Activated CD8-positive, alpha-beta T cell treated with anti-CD3 and anti-CD28 coated beads, Interleukin-2, amount 10 ng/mL, durations not matched to agents 7 days and 5 days (primary cell): ENCODE results near the gene UBFD1. TPM values are rescaled to one million over a fixed set of nuclear protein-coding genes. Genes with fewer than 3 reads are reported as not detected.
A peak's percentile ranks its signal among the peaks of the same experiment; 100 is the strongest.
"Not testable (repeated sequence)": the region's sequence is repeated elsewhere in the genome, so short reads cannot be mapped to it uniquely, and the experiment has no call there.

ENCODE experiments used
- ATAC-seq: fragments of 150-1000 bp; cut with Tn5 transposase; one replicate; pipeline ENCODE4 v1.10.0; 2021; ENCODE audit warnings: moderate library complexity
- CTCF ChIA-PET: fragments of 350-600 bp; sonication (Branson Sonifier 250); formaldehyde crosslinking; loops from one replicate; lab custom pipeline; 2021; ENCODE audit warnings: antibody characterized with exemption; lab: Charles Lee
- POLR2A ChIA-PET: fragments of 350-600 bp; sonication (Branson Sonifier 250); formaldehyde crosslinking; loops from one replicate; lab custom pipeline; 2021; ENCODE audit warnings: antibody characterized with exemption; lab: Charles Lee
- DNase-seq: peaks from one replicate; pipeline ENCODE4 v3.0.0-alpha.2; 2020
- H3K27ac Mint-ChIP-seq: one replicate; pipeline ENCODE4 v1.8.0; 2021; ENCODE audit warnings: mild to moderate bottlenecking, mixed read lengths
- H3K27me3 Mint-ChIP-seq: one replicate; pipeline ENCODE4 v1.8.0; 2021; ENCODE audit warnings: low read depth, mixed read lengths
- H3K36me3 Mint-ChIP-seq: one replicate; pipeline ENCODE4 v1.8.0; 2021; ENCODE audit warnings: low read depth, mixed read lengths
- H3K4me1 Mint-ChIP-seq: one replicate; pipeline ENCODE4 v1.8.0; 2021; ENCODE audit warnings: low read depth, mixed read lengths
- H3K4me3 Mint-ChIP-seq: one replicate; pipeline ENCODE4 v1.8.0; 2021; ENCODE audit warnings: mild to moderate bottlenecking, mixed read lengths
- H3K9me3 Mint-ChIP-seq: one replicate; pipeline ENCODE4 v1.8.0; 2022; ENCODE audit warnings: mixed read lengths; ENCODE audit not compliant: insufficient read depth
- total RNA-seq, 2 experiments: library from RNA; stranded (reverse); gene quantifications; one replicate each; pipeline ENCODE4 v1.2.3, GENCODE V29; 2021

Gene UBFD1
- total RNA-seq, 2 experiments from 2014 or later, result 40.2 to 46.3 TPM

- POLR2A ChIA-PET, result no interaction called here
- Mint-ChIP-seq H3K9me3 (no peaks in the 10 kb centered on the region), H3K4me1 (no peaks in the 10 kb centered on the region), H3K36me3 (peaks cover 34% of the 10 kb centered on the region), H3K4me3 (no peak overlapping the region), H3K27me3 (no peaks in the 10 kb centered on the region), H3K27ac (no peak overlapping the region)
- ATAC-seq (no peak), DNase-seq (no peak)
- CTCF ChIA-PET, result interaction anchor here (1.2 kb wide), 1 partner anchor 68 kb away, joined by 3 read pairs; the partner anchor contains the start of gene NDUFAB1
Observed at GRCh38 chr16:23527961-23528643, 29.4 kb upstream of the UBFD1 start.

- DNase-seq, result no peak
- Mint-ChIP-seq H3K27ac (no peak overlapping the region), H3K4me1 (no peaks in the 10 kb centered on the region), H3K9me3 (no peaks in the 10 kb centered on the region), H3K36me3 (peaks cover 35% of the 10 kb centered on the region), H3K4me3 (no peak overlapping the region), H3K27me3 (no peaks in the 10 kb centered on the region)
- ChIA-PET POLR2A (no interaction called here), CTCF (interaction anchor here (1.2 to 1.4 kb wide), 2 partner anchors 13 to 68 kb away, joined by 3 to 4 read pairs; partner anchors contain the start of gene NDUFAB1)
- ATAC-seq, result no peak
Observed at GRCh38 chr16:23528644-23529310, 28.8 kb upstream of the UBFD1 start.

- H3K36me3 Mint-ChIP-seq, result peaks cover 31% of the 10 kb centered on the region
- H3K27me3 Mint-ChIP-seq, result no peaks in the 10 kb centered on the region
- no peaks in the 10 kb centered on the region for H3K9me3 Mint-ChIP-seq
- no peaks in the 10 kb centered on the region for H3K4me1 Mint-ChIP-seq
- DNase-seq, result no peak
- ChIA-PET CTCF (interaction anchor here (0.6 to 1.4 kb wide), 2 partner anchors 15 to 20 kb away, joined by 3 to 4 read pairs; partner anchors contain the start of gene GGA2), POLR2A (no interaction called here)
- no peak for ATAC-seq
- H3K4me3 Mint-ChIP-seq, result no peak overlapping the region
- H3K27ac Mint-ChIP-seq, result peak overlapping the region; percentile 34
Observed at GRCh38 chr16:23530062-23530461, 27.5 kb upstream of the UBFD1 start.

GRCh38 chr16:23532448-23532847 lies 25.1 kb upstream of the UBFD1 start:
- no peak for ATAC-seq
- CTCF ChIA-PET, result interaction anchor here (0.8 to 1.3 kb wide), 3 partner anchors 8 to 98 kb away, joined by 3 read pairs; no protein-coding TSS in a partner anchor
- H3K4me3 Mint-ChIP-seq, result no peak overlapping the region

GRCh38 chr16:23534868-23535860 lies 22.4 kb upstream of the UBFD1 start:
- Mint-ChIP-seq H3K27me3 (no peaks in the 10 kb centered on the region), H3K36me3 (peaks cover 25% of the 10 kb centered on the region), H3K27ac (no peak overlapping the region), H3K9me3 (no peaks in the 10 kb centered on the region), H3K4me3 (no peak overlapping the region), H3K4me1 (peaks cover 2% of the 10 kb centered on the region)
- DNase-seq, result no peak
- ChIA-PET POLR2A (no interaction called here), CTCF (interaction anchor here (1.5 to 2.0 kb wide), 2 partner anchors 10 to 99 kb away, joined by 4 to 9 read pairs; no protein-coding TSS in a partner anchor)
- ATAC-seq, result no peak

More at GRCh38 chr16:23532448-23532847, 25.1 kb upstream of the UBFD1 start:
- Mint-ChIP-seq H3K27me3 (no peaks in the 10 kb centered on the region), H3K36me3 (peaks cover 25% of the 10 kb centered on the region), H3K4me1 (no peaks in the 10 kb centered on the region), H3K27ac (no peak overlapping the region), H3K9me3 (no peaks in the 10 kb centered on the region)
- DNase-seq, result no peak
- POLR2A ChIA-PET, result no interaction called here

- CTCF ChIA-PET, result no interaction called here
- Mint-ChIP-seq H3K9me3 (no peaks in the 10 kb centered on the region), H3K27ac (no peak overlapping the region), H3K36me3 (peaks cover 25% of the 10 kb centered on the region), H3K4me1 (peaks cover 2% of the 10 kb centered on the region), H3K4me3 (no peak overlapping the region), H3K27me3 (no peaks in the 10 kb centered on the region)
- ATAC-seq (no peak), DNase-seq (no peak)
- POLR2A ChIA-PET, result no interaction called here
Observed at GRCh38 chr16:23535901-23536300, 21.6 kb upstream of the UBFD1 start.

- H3K4me1 Mint-ChIP-seq, result peaks cover 2% of the 10 kb centered on the region
- H3K27me3 Mint-ChIP-seq, result no peaks in the 10 kb centered on the region
- DNase-seq (no peak), ATAC-seq (no peak)
- no peak overlapping the region for H3K27ac Mint-ChIP-seq
- H3K4me3 Mint-ChIP-seq, result no peak overlapping the region
- H3K9me3 Mint-ChIP-seq, result no peaks in the 10 kb centered on the region
- peaks cover 27% of the 10 kb centered on the region for H3K36me3 Mint-ChIP-seq
- POLR2A ChIA-PET, result no interaction called here
- CTCF ChIA-PET, result interaction anchor here (0.7 kb wide), 1 partner anchor 12 kb away, joined by 3 read pairs; no protein-coding TSS in a partner anchor
Observed at GRCh38 chr16:23537390-23537789, 20.1 kb upstream of the UBFD1 start.

- no peaks in the 10 kb centered on the region for H3K27me3 Mint-ChIP-seq
- peaks cover 2% of the 10 kb centered on the region for H3K4me1 Mint-ChIP-seq
- POLR2A ChIA-PET, result no interaction called here
- ATAC-seq (no peak), DNase-seq (no peak)
- peaks cover 23% of the 10 kb centered on the region for H3K36me3 Mint-ChIP-seq
- H3K4me3 Mint-ChIP-seq, result no peak overlapping the region
- no peak overlapping the region for H3K27ac Mint-ChIP-seq
- CTCF ChIA-PET, result interaction anchor here (1.3 to 1.9 kb wide), 2 partner anchors 23 to 103 kb away, joined by 4 to 7 read pairs; no protein-coding TSS in a partner anchor
- no peaks in the 10 kb centered on the region for H3K9me3 Mint-ChIP-seq
Observed at GRCh38 chr16:23538919-23539278, 18.6 kb upstream of the UBFD1 start.

GRCh38 chr16:23539984-23540816 lies 17.3 kb upstream of the UBFD1 start:
- H3K27me3 Mint-ChIP-seq, result no peaks in the 10 kb centered on the region

GRCh38 chr16:23540817-23541178 lies 16.7 kb upstream of the UBFD1 start:
- H3K9me3 Mint-ChIP-seq, H3K27me3 Mint-ChIP-seq, H3K4me3 Mint-ChIP-seq, ATAC-seq, POLR2A ChIA-PET, H3K4me1 Mint-ChIP-seq, DNase-seq, H3K27ac Mint-ChIP-seq: not testable (repeated sequence)
- CTCF ChIA-PET, result interaction anchor here (0.9 to 1.0 kb wide), 2 partner anchors 8 to 22 kb away, joined by 3 read pairs; no protein-coding TSS in a partner anchor
- H3K36me3 Mint-ChIP-seq, result peaks cover 25% of the 10 kb centered on the region

More at GRCh38 chr16:23539984-23540816, 17.3 kb upstream of the UBFD1 start:
- ATAC-seq (no peak), DNase-seq (no peak)
- POLR2A ChIA-PET, result no interaction called here
- H3K27ac Mint-ChIP-seq, result no peak overlapping the region
- no peak overlapping the region for H3K4me3 Mint-ChIP-seq
- CTCF ChIA-PET, result interaction anchor here (0.8 to 1.9 kb wide), 5 partner anchors 8 to 105 kb away, joined by 3 to 7 read pairs (median 4); partner anchors contain the start of genes EARS2 and UBFD1
- no peaks in the 10 kb centered on the region for H3K9me3 Mint-ChIP-seq
- peaks cover 23% of the 10 kb centered on the region for H3K36me3 Mint-ChIP-seq
- H3K4me1 Mint-ChIP-seq, result peaks cover 2% of the 10 kb centered on the region
